Hepatocyte (in vitro differentiated cells): Measurements from ENCODE around the gene VGLL3. TPM values are rescaled to one million over a fixed set of nuclear protein-coding genes. Genes with fewer than 3 reads are reported as not detected.

ENCODE experiments used
- DNase-seq: peaks from one replicate; pipeline ENCODE4 v3.0.0-alpha.2; 2016; ENCODE audit warnings: low spot score
- H2AFZ ChIP-seq: fragments of 200-600 bp; sonication (generic); 2 replicates; pipeline ENCODE4 v1.6.0; 2016; ENCODE audit warnings: antibody characterized with exemption, mild to moderate bottlenecking
- H3K27ac ChIP-seq: fragments of 200-600 bp; sonication (generic); 2 replicates; pipeline ENCODE4 v1.5.1; 2016; ENCODE audit warnings: mild to moderate bottlenecking
- H3K27me3 ChIP-seq: fragments of 200-600 bp; sonication (generic); 2 replicates; pipeline ENCODE4 v1.6.1; 2016
- H3K36me3 ChIP-seq: fragments of 200-600 bp; sonication (generic); replicated peaks from 2 replicates; pipeline ENCODE4 v1.5.1; 2016; ENCODE audit warnings: low read depth; ENCODE audit not compliant: insufficient read depth
- H3K4me1 ChIP-seq: fragments of 200-600 bp; sonication (generic); 2 replicates; pipeline ENCODE4 v1.5.1; 2016; ENCODE audit warnings: mild to moderate bottlenecking, moderate library complexity; ENCODE audit not compliant: insufficient read depth
- H3K4me2 ChIP-seq: fragments of 200-600 bp; sonication (generic); 2 replicates; pipeline ENCODE4 v1.6.0; 2016
- H3K4me3 ChIP-seq: fragments of 200-600 bp; sonication (generic); 2 replicates; pipeline ENCODE4 v1.5.1; 2016; ENCODE audit warnings: mild to moderate bottlenecking
- H3K79me2 ChIP-seq: fragments of 200-600 bp; sonication (generic); 2 replicates; pipeline ENCODE4 v1.6.0; 2017; ENCODE audit warnings: mild to moderate bottlenecking
- H3K9me2 ChIP-seq: fragments of 200-600 bp; sonication (generic); replicated peaks from 2 replicates; pipeline ENCODE4 v1.6.0; 2017; ENCODE audit warnings: mild to moderate bottlenecking; ENCODE audit not compliant: insufficient read depth
- H3K9me3 ChIP-seq: fragments of 200-600 bp; sonication (generic); 2 replicates; pipeline ENCODE4 v1.5.1; 2016; ENCODE audit warnings: low read depth, mild to moderate bottlenecking
- H4K20me1 ChIP-seq: fragments of 200-600 bp; sonication (generic); 2 replicates; pipeline ENCODE4 v1.6.0; 2016; ENCODE audit warnings: mild to moderate bottlenecking; ENCODE audit not compliant: insufficient read depth, poor library complexity, severe bottlenecking
- CTCF ChIP-seq: fragments of 200-600 bp; sonication (generic); IDR thresholded peaks from 2 replicates; pipeline ENCODE4 v1.5.1; 2016; ENCODE audit warnings: antibody characterized with exemption, mild to moderate bottlenecking; ENCODE audit not compliant: poor library complexity
- EZH2 ChIP-seq: fragments of 200-600 bp; sonication (generic); IDR thresholded peaks from 2 replicates; pipeline ENCODE4 v1.6.1; 2016; ENCODE audit warnings: antibody characterized with exemption, mild to moderate bottlenecking, borderline replicate concordance
- EZH2phosphoT487 ChIP-seq: fragments of 200-600 bp; sonication (generic); IDR thresholded peaks from one replicate; pipeline ENCODE4 v1.6.1; 2018; ENCODE audit warnings: antibody characterized with exemption, mild to moderate bottlenecking, low read depth, moderate library complexity; ENCODE audit not compliant: unreplicated experiment, severe bottlenecking
- WGBS: methylation state at CpG from one replicate; pipeline ENCODE4 v1.1.6; 2016; ENCODE audit warnings: low lambda C conversion rate; ENCODE audit errors: missing lambda C conversion rate; 5-methylcytosine and 5-hydroxymethylcytosine counted together
- polyA plus RNA-seq: library from polyadenylated mRNA; unstranded; fragments of >200 nt; fragmentation: Nextera tagmentation; extraction: Ambion mirVana; gene quantifications from 2 replicates; pipeline ENCODE4 v1.2.1, GENCODE V29; 2016
- total RNA-seq: library from RNA; depleted of rRNA; stranded (reverse); fragments of >200 nt; gene quantifications from 2 replicates; pipeline ENCODE4 v1.2.3, GENCODE V29; 2014

VGLL3 gene
- total and polyA plus RNA-seq, 2 experiments from 2014 or later = 6.9 to 18.7 TPM

DNA sequence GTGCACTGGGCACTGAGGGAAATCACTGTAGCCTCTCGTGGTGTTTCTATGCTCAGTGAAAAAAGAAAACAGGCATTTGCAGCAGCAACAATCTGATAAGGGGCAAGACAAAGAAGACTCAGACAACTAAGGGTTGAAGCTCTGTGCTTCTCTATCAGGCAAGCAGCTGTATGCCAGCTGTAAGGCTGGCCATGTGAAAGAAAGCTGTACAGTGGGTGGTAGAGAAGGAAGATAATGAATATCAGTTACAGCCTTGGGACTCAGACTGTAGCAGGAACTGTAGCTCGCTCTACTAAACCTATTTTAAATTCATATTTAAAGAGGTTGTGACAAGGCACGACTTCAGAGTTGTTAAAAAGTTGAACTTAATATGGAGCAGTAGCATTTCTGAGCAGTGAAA lies 76.3 kb downstream of the VGLL3 start:
- no peaks in the 10 kb centered on the region for H3K9me3 ChIP-seq
- H3K36me3 ChIP-seq = no peaks in the 10 kb centered on the region
- DNase-seq = no peak
- H3K9me2 ChIP-seq = no peaks in the 10 kb centered on the region
- no peak overlapping the region for H3K27ac ChIP-seq
- no peaks in the 10 kb centered on the region for H3K4me1 ChIP-seq
- 72% methylated on average over 3 of the region's 3 CpGs for WGBS
- no peak overlapping the region for H3K4me2 ChIP-seq
- TF ChIP-seq CTCF = no peak
- no peak for TF ChIP-seq EZH2
- TF ChIP-seq EZH2phosphoT487 = no peak
- no peak overlapping the region for H3K4me3 ChIP-seq
- H3K27me3 ChIP-seq = no peaks in the 10 kb centered on the region
- H3K79me2 ChIP-seq = no peaks in the 10 kb centered on the region
- no peak overlapping the region for H2AFZ ChIP-seq
- no peaks in the 10 kb centered on the region for H4K20me1 ChIP-seq

DNA sequence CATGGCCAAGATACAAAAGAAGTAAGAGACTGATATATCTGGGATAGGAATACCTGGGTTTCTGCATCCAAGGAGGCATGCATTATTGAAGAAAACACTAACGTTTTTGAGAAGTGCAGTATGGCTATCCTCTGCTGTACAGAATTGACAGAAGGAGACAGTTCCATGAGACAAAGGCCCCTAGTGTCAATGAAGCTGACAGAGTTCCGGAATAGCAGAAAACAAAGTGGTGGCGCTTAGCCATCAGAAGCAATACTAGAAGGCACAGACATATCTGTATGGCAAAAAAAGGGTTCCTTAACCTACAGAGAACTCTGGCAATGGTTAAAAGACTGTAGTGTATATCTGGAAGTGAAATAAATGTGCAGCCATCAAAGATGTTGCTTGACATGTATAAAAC lies 77.8 kb downstream of the VGLL3 start:
- WGBS = 88% methylated on average over 3 of the region's 3 CpGs
- no peaks in the 10 kb centered on the region for H3K4me1 ChIP-seq
- no peaks in the 10 kb centered on the region for H4K20me1 ChIP-seq
- DNase-seq = no peak
- H3K9me2 ChIP-seq = no peaks in the 10 kb centered on the region
- no peak overlapping the region for H2AFZ ChIP-seq
- H3K79me2 ChIP-seq = no peaks in the 10 kb centered on the region
- no peaks in the 10 kb centered on the region for H3K36me3 ChIP-seq
- no peak overlapping the region for H3K27ac ChIP-seq
- H3K4me3 ChIP-seq = no peak overlapping the region
- H3K4me2 ChIP-seq = no peak overlapping the region
- H3K9me3 ChIP-seq = no peaks in the 10 kb centered on the region
- H3K27me3 ChIP-seq = no peaks in the 10 kb centered on the region
- TF ChIP-seq EZH2phosphoT487 (no peak), EZH2 (no peak), CTCF (no peak)

DNA sequence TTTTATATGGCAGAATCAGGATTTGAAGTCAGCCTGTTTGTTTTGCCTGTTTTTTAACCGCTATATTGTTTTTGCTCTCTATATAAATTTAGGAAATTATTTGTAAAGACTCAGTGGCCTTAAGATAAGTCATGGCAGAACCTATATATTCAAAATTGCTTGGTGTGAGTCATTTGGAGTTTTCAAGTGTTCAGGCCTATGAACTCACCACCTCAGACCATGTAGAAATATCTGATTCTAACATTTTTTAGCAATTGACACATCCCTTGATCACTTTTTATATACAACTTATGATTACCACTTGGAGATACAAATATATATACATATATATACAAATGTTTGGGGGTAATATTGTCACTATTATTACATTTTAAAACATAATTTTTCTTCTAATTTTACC lies 95.7 kb downstream of the VGLL3 start:
- H2AFZ ChIP-seq = no peak overlapping the region
- no peak overlapping the region for H3K4me3 ChIP-seq
- H3K4me2 ChIP-seq = no peak overlapping the region
- no peak for DNase-seq
- TF ChIP-seq EZH2 (no peak), EZH2phosphoT487 (no peak), CTCF (no peak)
- no peaks in the 10 kb centered on the region for H3K27me3 ChIP-seq
- no peak overlapping the region for H3K27ac ChIP-seq
- H3K79me2 ChIP-seq = no peaks in the 10 kb centered on the region
- no peaks in the 10 kb centered on the region for H4K20me1 ChIP-seq
- 97% methylated on average over 1 of the region's 1 CpG for WGBS
- no peaks in the 10 kb centered on the region for H3K9me2 ChIP-seq
- no peaks in the 10 kb centered on the region for H3K4me1 ChIP-seq
- H3K36me3 ChIP-seq = no peaks in the 10 kb centered on the region
- H3K9me3 ChIP-seq = no peaks in the 10 kb centered on the region

- no peak overlapping the region for H3K27ac ChIP-seq
- WGBS = 85% methylated on average over 1 of the region's 1 CpG
- H2AFZ ChIP-seq = no peak overlapping the region
- no peak overlapping the region for H3K4me3 ChIP-seq
- no peaks in the 10 kb centered on the region for H3K4me1 ChIP-seq
- no peaks in the 10 kb centered on the region for H3K27me3 ChIP-seq
- TF ChIP-seq EZH2 (no peak), CTCF (no peak), EZH2phosphoT487 (no peak)
- no peaks in the 10 kb centered on the region for H4K20me1 ChIP-seq
- DNase-seq = no peak
- H3K9me2 ChIP-seq = no peaks in the 10 kb centered on the region
- H3K4me2 ChIP-seq = no peak overlapping the region
- H3K36me3 ChIP-seq = no peaks in the 10 kb centered on the region
- no peaks in the 10 kb centered on the region for H3K79me2 ChIP-seq
- no peaks in the 10 kb centered on the region for H3K9me3 ChIP-seq
These were observed 100.1 kb downstream of the VGLL3 start for GRCh38 chr3:86890741-86891396.
